Right atrium auricular region (tissue), 2 donors: ENCODE data around the gene RPS26. TPM values are rescaled to one million over a fixed set of nuclear protein-coding genes. Genes with fewer than 3 reads are reported as not detected.
"Not testable (repeated sequence)": the region's sequence is repeated elsewhere in the genome, so short reads cannot be mapped to it uniquely, and the experiment has no call there.

Experiments used
- DNase-seq: peaks from one replicate; pipeline ENCODE4 v3.0.0-alpha.2; 2019; ENCODE audit warnings: low spot score
- H3K27ac ChIP-seq, 2 donors: fragments of 200-600 bp; sonication (generic); 1 replicate in 1 of 2; 2 replicates in 1 of 2; pipeline ENCODE4 v1.5.1; 2016 to 2019
- H3K27me3 ChIP-seq, 2 donors: fragments of 200-600 bp; sonication (generic); one replicate each; pipeline versions ENCODE4 v1.5.1 to v1.6.0; 2017 to 2019
- H3K36me3 ChIP-seq: fragments of 200-600 bp; sonication (generic); one replicate; pipeline ENCODE4 v1.5.1; 2016
- H3K4me1 ChIP-seq, 2 donors: fragments of 200-600 bp; sonication (generic); one replicate each; pipeline versions ENCODE4 v1.5.1 to v1.6.0; 2017 to 2019
- H3K4me3 ChIP-seq, 2 donors: fragments of 200-600 bp; sonication (generic); 1 replicate in 1 of 2; 2 replicates in 1 of 2; pipeline ENCODE4 v1.5.1; 2017 to 2019; ENCODE audit warnings: mild to moderate bottlenecking in 1 of 2, moderate library complexity in 1 of 2
- H3K9me3 ChIP-seq, 2 donors: fragments of 200-600 bp; sonication (generic); one replicate each; pipeline ENCODE4 v1.5.1; 2019
- total RNA-seq, 2 donors: library from RNA; depleted of rRNA; stranded (reverse); fragments of >200 nt; gene quantifications; one replicate each; pipeline ENCODE4 v1.1.0, GENCODE V29; 2016
- TF ChIP-seq, protein P1 (sequence below), 2 donors: fragments of 200-600 bp; sonication (generic); IDR thresholded peaks; one replicate each; pipeline ENCODE4 v1.5.1; 2019; ENCODE audit warnings: antibody characterized with exemption in 2 of 2

The RPS26 gene
- total RNA-seq, 2 donors from 2014 or later = 134 to 1,492 TPM

DNA sequence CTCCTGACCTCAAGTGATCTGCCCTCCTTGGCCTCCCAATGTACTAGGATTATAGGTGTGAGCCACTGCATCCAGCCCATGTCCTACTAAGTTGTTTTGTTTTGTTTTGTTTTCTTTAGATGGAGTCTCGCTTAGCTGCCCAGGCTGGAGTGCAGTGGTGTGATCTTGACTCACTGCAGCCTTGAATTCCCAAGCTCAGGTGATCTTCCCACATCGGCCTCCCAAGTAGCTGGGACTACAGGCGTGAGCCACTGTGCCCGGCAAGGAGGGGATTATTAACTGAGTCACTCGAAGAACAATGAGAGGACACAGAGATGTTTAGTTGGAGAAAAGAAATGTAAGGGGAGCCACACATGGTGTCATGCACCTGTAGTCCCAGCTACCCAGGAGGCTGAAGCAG is 20.3 kb downstream of the RPS26 start:
- Histone ChIP-seq H3K36me3 (no peaks in the 10 kb centered on the region), H3K4me3 (no peak overlapping the region), H3K4me1 (no peaks in the 10 kb centered on the region), H3K27me3 (no peaks in the 10 kb centered on the region), H3K9me3 (no peaks in the 10 kb centered on the region), H3K27ac (no peak overlapping the region)
- TF ChIP-seq, protein P1, sequence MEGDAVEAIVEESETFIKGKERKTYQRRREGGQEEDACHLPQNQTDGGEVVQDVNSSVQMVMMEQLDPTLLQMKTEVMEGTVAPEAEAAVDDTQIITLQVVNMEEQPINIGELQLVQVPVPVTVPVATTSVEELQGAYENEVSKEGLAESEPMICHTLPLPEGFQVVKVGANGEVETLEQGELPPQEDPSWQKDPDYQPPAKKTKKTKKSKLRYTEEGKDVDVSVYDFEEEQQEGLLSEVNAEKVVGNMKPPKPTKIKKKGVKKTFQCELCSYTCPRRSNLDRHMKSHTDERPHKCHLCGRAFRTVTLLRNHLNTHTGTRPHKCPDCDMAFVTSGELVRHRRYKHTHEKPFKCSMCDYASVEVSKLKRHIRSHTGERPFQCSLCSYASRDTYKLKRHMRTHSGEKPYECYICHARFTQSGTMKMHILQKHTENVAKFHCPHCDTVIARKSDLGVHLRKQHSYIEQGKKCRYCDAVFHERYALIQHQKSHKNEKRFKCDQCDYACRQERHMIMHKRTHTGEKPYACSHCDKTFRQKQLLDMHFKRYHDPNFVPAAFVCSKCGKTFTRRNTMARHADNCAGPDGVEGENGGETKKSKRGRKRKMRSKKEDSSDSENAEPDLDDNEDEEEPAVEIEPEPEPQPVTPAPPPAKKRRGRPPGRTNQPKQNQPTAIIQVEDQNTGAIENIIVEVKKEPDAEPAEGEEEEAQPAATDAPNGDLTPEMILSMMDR (IDR thresholded peaks at IDR 0.05) = no peak
- DNase-seq = no peak

DNA sequence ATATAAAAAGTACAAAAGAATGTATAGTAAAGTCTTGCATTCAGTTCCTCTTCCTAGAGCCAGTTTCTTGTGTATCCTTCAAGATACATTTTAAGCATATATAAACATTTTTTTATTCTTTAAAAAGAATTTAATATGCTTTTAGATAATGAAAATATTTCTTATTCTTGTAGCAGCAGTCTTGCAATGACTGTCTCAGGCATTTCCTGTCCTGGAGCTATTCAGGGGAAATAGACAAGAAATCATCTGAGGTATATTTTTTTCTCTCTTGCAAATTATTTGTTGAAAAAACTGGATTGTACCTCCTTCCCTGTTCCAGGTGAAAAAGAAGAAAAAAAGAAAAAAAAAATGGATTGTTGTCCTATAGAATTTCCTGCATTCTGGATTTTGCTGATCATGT is 21.3 kb downstream of the RPS26 start:
- H3K27me3 ChIP-seq = no peaks in the 10 kb centered on the region
- H3K36me3 ChIP-seq = no peaks in the 10 kb centered on the region
- no peaks in the 10 kb centered on the region for H3K9me3 ChIP-seq
- TF ChIP-seq, protein P1 (IDR thresholded peaks at IDR 0.05) = no peak
- no peak for DNase-seq
- H3K27ac ChIP-seq = no peak overlapping the region
- no peak overlapping the region for H3K4me3 ChIP-seq
- no peaks in the 10 kb centered on the region for H3K4me1 ChIP-seq

DNA sequence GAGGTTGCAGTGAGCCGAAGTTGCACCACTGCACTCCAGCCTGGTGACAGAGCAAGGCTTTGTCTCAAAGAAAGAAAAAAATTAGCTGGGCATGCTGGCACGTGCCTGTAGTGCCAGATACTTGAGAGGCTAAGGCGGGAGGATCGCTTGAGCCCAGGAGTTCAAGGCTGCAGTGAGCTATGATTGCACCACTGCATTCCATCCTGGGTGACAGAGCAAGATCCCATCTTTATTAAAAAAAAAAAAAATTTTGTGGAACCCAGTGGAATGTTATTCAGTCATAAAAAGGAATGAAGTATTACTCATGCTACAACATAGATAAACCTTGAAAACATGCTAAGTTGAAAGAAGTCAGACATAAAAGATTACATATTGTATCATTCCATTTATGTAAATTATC is 29.9 kb downstream of the RPS26 start:
- no peaks in the 10 kb centered on the region for H3K36me3 ChIP-seq
- no peak overlapping the region for H3K4me3 ChIP-seq
- H3K27ac ChIP-seq = no peak overlapping the region
- no peaks in the 10 kb centered on the region for H3K4me1 ChIP-seq
- DNase-seq = no peak
- no peaks in the 10 kb centered on the region for H3K27me3 ChIP-seq
- TF ChIP-seq, protein P1 (IDR thresholded peaks at IDR 0.05) = no peak
- no peaks in the 10 kb centered on the region for H3K9me3 ChIP-seq

DNA sequence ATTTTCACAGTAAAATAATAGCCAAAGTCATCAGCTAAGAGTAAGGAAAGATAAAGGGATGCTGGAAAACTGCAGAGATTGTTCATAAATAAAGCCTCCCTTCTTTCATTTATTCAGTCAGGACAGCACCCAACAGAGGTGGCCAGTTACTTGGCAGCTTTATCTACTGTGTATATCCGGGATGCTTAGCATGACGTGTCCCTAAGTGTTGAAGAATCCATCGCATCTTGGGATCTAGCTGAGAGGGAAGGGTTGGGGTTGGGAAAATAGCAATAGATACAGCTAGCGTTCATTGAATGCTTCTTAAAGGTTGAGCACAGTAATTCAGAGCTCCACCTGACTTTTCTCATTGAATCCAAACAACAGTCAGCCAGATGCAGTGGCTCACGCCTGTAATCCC is 32.7 kb downstream of the RPS26 start:
- TF ChIP-seq, protein P1 (IDR thresholded peaks at IDR 0.05) = no peak
- Histone ChIP-seq H3K27ac (no peak overlapping the region), H3K4me3 (no peak overlapping the region), H3K27me3 (no peaks in the 10 kb centered on the region), H3K9me3 (no peaks in the 10 kb centered on the region), H3K4me1 (peaks cover 0 to 3% of the 10 kb centered on the region in 2 donors), H3K36me3 (no peaks in the 10 kb centered on the region)
- no peak for DNase-seq

DNA sequence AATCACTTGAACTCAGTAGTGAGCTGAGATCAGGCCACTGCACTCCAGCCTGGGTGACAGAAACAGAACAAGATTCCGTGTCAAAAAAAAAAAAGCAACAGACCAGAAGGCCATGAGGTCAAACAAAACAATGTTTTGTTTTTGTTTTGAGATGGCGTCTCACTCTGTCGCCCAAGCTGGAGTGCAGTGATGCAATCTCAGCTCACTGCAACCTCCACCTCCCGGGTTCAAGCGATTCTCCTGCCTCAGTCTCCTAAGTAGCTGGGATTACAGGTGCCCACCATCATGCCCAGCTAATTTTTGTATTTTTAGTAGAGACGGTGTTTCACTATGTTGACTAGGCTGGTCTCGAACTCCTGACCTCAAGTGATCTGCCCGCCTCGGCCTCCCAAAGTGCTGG is 36.2 kb downstream of the RPS26 start:
- H3K9me3 ChIP-seq, H3K36me3 ChIP-seq, DNase-seq, H3K27ac ChIP-seq, H3K27me3 ChIP-seq, H3K4me3 ChIP-seq: not testable (repeated sequence)
- peaks cover 0 to 15% of the 10 kb centered on the region in 2 donors for H3K4me1 ChIP-seq

DNA sequence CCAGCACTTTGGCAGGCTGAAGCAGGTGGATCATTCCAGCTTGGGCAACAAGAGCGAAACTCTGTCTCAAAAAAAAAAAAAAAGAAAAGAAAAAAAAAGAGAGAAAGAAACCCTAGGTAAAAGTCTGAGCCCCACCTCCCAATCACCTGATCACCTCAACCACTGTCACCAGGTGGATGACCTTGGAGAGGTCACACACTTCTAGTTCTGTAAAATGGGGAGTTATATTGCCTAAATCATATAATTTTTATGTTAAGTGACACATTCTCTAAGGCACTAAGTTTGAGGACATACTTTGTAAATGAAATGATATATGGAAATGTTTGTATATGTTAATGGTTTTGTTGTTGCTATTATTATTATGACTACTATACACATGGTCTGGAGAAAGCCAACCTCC is 36.7 kb downstream of the RPS26 start:
- H3K4me1 ChIP-seq = peaks cover 0 to 15% of the 10 kb centered on the region in 2 donors
- no peaks in the 10 kb centered on the region for H3K27me3 ChIP-seq
- DNase-seq = no peak
- no peaks in the 10 kb centered on the region for H3K36me3 ChIP-seq
- no peaks in the 10 kb centered on the region for H3K9me3 ChIP-seq
- H3K27ac ChIP-seq = no peak overlapping the region
- H3K4me3 ChIP-seq = no peak overlapping the region
- TF ChIP-seq, protein P1 (IDR thresholded peaks at IDR 0.05) = no peak
